Measurements from ENCODE around the gene SFXN4. TPM values are rescaled to one million over a fixed set of nuclear protein-coding genes. Genes with fewer than 3 reads are reported as not detected.
A peak's percentile ranks its signal among the peaks of the same experiment; 100 is the strongest.

Gene SFXN4
- total and polyA plus RNA-seq, 9 of the 15 experiments (the other 6 are each of a cell fraction or from before 2014, with no cell fraction given), result 40.1 to 97.8 (median 54.5) TPM

GRCh38 chr10:119165171-119166117 is at the start of gene SFXN4 (continued):
- TF ChIP-seq ZNF398 (CRISPR knock-in tag; IDR thresholded peaks at IDR 0.05) (no peak), TBP (optimal IDR thresholded peaks at IDR 0.05; ENCODE audit: low read depth, low read length) (peak; percentile 40), ZBTB17 (CRISPR knock-in tag; IDR thresholded peaks at IDR 0.05) (peak; percentile 30; the same call in 1 of the 2 replicates), CXXC5 (CRISPR knock-in tag; IDR thresholded peaks at IDR 0.05) (peak; percentile 83), L3MBTL2 (IDR thresholded peaks at IDR 0.05) (peak; percentile 67), ZFX (CRISPR knock-in tag; IDR thresholded peaks at IDR 0.05) (peak; percentile 93), EGR1 (conservative IDR thresholded peaks at IDR 0.05) (peak; percentile 75), CBFA2T2 (conservative IDR thresholded peaks at IDR 0.05) (0 out of 2 replicates have a peak, but pooled peaks have one; percentile 14), ZBTB9 (CRISPR knock-in tag; IDR thresholded peaks at IDR 0.05) (peak; percentile 70; the same call in 1 of the 2 replicates), ETV1 (tag; conservative IDR thresholded peaks at IDR 0.05; ENCODE audit: low read depth) (no peak; the same call in 1 of the 2 replicates), MYC (IDR thresholded peaks at IDR 0.05; ENCODE audit: low read depth, low read length) (peak; percentile 99), MYC (CRISPR knock-in tag; IDR thresholded peaks at IDR 0.05; ENCODE audit: borderline replicate concordance, low read depth) (peak; percentile 96; the same call in 1 of the 2 replicates), KHSRP (IDR thresholded peaks at IDR 0.05) (no peak), FOXP1 (CRISPR knock-in tag; IDR thresholded peaks at IDR 0.05) (no peak), SRSF9 (IDR thresholded peaks at IDR 0.05; ENCODE audit: borderline replicate concordance, low read depth, low read length) (no peak)
- TF ChIP-seq, protein P1, sequence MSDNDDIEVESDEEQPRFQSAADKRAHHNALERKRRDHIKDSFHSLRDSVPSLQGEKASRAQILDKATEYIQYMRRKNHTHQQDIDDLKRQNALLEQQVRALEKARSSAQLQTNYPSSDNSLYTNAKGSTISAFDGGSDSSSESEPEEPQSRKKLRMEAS (CRISPR knock-in tag; IDR thresholded peaks at IDR 0.05), result peak; percentile 98
- TF ChIP-seq, protein P2, sequence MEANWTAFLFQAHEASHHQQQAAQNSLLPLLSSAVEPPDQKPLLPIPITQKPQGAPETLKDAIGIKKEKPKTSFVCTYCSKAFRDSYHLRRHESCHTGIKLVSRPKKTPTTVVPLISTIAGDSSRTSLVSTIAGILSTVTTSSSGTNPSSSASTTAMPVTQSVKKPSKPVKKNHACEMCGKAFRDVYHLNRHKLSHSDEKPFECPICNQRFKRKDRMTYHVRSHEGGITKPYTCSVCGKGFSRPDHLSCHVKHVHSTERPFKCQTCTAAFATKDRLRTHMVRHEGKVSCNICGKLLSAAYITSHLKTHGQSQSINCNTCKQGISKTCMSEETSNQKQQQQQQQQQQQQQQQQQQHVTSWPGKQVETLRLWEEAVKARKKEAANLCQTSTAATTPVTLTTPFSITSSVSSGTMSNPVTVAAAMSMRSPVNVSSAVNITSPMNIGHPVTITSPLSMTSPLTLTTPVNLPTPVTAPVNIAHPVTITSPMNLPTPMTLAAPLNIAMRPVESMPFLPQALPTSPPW (CRISPR knock-in tag; IDR thresholded peaks at IDR 0.05), result peak; percentile 76
- TF ChIP-seq, protein P3, sequence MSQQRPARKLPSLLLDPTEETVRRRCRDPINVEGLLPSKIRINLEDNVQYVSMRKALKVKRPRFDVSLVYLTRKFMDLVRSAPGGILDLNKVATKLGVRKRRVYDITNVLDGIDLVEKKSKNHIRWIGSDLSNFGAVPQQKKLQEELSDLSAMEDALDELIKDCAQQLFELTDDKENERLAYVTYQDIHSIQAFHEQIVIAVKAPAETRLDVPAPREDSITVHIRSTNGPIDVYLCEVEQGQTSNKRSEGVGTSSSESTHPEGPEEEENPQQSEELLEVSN (IDR thresholded peaks at IDR 0.05; ENCODE audit: borderline replicate concordance in 1 of 2, extremely low read depth in 1 of 2, insufficient read depth in 1 of 2, insufficient read length in 1 of 2, low read depth in 1 of 2, low read length in 1 of 2, poor library complexity in 1 of 2, severe bottlenecking in 1 of 2), result peak; percentile 71 to 86
- TF ChIP-seq, protein P4, sequence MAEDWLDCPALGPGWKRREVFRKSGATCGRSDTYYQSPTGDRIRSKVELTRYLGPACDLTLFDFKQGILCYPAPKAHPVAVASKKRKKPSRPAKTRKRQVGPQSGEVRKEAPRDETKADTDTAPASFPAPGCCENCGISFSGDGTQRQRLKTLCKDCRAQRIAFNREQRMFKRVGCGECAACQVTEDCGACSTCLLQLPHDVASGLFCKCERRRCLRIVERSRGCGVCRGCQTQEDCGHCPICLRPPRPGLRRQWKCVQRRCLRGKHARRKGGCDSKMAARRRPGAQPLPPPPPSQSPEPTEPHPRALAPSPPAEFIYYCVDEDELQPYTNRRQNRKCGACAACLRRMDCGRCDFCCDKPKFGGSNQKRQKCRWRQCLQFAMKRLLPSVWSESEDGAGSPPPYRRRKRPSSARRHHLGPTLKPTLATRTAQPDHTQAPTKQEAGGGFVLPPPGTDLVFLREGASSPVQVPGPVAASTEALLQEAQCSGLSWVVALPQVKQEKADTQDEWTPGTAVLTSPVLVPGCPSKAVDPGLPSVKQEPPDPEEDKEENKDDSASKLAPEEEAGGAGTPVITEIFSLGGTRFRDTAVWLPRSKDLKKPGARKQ (CRISPR knock-in tag; IDR thresholded peaks at IDR 0.05), result no peak
